Esophagus squamous epithelium (tissue), 4 donors: ENCODE results near the gene SLC12A9.

ENCODE experiments used
- CTCF ChIP-seq, 6 experiments: fragments of 450-650 bp in 4 of 6; fragments of 200-600 bp in 2 of 6; sonication (generic) in 2 of 6; IDR thresholded peaks; one replicate each; pipeline ENCODE4 v1.5.1; 2016 to 2019; ENCODE audit warnings: antibody characterized with exemption in 6 of 6, mild to moderate bottlenecking in 4 of 6, moderate library complexity in 4 of 6
- POLR2A ChIP-seq, 4 donors: fragments of 450-650 bp; IDR thresholded peaks; one replicate each; pipeline ENCODE4 v1.6.1; 2017; ENCODE audit warnings: antibody characterized with exemption in 4 of 4, mild to moderate bottlenecking in 4 of 4, moderate library complexity in 3 of 4

DNA sequence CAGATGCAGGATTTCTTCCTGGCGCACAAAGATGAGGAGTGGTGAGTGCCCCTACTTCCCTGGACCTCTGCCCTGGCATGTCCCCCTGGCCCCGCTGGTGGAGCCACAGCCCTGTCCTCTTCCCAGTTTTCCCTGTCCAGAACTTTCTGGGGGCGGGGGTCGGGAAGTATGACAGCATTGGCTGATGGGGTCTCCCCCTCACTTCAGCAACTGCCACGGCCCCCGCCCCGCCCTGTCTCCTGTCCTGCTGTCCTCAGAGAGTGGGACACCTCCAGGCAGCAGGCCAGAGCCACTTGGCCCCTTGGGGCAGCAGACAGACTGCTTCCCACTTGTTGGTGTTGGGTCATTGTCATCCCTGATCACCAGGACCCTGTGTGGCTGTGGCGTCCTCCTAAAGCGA lies 29.7 kb downstream of the SLC12A9 start:
- no peak for TF ChIP-seq CTCF (IDR thresholded peaks at IDR 0.05)
- TF ChIP-seq POLR2A (IDR thresholded peaks at IDR 0.05) = no peak
